HG03095 (cell line): ENCODE measurements around the gene HOXA1.

Source experiments
- ATAC-seq: cut with Tn5 transposase; IDR thresholded peaks from one replicate; pipeline ENCODE4 v1.9.1; 2021; ENCODE audit warnings: moderate library complexity; ENCODE audit not compliant: unreplicated experiment

Gene HOXA1

DNA sequence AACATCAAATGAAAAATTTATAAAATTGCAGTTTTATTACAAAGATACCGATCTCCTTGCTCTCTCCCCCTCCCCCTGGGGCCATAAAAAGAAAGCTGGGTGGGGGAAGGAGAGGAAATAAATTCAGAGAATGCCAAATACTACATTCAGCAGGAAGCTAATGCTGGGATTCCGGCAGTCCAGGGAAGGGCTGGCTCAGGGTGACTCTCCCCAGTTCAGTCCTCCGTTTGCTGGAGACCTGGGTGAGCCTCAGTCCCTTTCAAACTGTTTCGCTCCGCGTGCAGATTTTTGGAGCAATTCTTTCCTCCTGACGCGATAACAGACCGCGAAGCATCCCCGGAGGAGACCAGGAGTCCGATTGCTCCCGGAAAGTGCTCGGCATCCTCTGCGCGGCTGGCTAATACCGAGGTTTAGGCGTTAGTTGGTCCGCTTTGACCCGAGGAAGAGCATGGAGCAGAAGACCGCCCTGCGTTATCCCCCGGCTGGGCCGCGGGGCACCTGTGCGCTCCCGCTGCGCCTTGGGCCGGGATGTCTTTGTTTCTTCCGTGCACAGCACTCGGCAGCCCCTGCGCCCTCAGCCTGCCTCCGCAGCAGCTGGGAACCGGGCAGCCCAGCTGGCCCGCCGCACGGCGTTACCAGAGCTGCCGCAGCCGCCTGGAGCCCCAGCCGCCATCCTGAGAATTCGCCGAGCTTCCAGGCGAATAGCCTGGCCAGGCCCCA lies 10.5 kb upstream of the HOXA1 start:
- no peak for ATAC-seq

DNA sequence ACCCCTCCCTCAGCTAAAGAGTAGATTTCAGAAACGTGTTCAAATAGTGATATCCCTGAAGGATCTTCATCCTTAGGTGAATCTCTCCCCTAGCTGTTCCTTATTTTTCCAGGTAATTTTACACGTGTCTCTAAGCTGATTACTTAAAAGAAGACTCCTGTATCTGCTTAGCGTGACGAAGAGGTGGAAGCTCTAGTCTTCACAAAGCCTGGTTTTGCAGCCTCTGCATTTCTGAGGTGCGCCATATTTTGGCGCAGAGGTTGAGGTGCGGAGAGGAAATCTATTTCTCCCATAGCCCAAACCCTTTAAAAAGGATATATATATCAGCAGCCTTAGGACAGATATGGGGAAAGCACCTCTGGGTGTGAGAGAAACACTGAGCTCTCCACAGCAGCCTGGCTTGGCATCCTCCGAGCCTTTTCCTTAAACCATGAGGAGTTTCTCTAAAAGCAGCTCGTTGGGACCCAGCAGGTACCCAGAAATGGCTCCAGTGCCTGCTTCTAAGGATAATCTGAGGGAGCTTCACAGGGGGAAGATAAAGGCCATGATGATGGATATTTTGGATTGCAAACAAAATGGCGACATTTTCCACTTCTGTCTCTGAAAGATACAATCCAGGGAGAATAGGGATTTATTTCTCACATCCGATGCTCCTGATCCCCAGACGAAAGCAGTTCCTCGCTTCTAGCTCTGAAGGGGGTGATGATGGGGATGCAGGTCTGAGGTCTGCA lies 9.7 kb upstream of the HOXA1 start:
- no peak for ATAC-seq

DNA sequence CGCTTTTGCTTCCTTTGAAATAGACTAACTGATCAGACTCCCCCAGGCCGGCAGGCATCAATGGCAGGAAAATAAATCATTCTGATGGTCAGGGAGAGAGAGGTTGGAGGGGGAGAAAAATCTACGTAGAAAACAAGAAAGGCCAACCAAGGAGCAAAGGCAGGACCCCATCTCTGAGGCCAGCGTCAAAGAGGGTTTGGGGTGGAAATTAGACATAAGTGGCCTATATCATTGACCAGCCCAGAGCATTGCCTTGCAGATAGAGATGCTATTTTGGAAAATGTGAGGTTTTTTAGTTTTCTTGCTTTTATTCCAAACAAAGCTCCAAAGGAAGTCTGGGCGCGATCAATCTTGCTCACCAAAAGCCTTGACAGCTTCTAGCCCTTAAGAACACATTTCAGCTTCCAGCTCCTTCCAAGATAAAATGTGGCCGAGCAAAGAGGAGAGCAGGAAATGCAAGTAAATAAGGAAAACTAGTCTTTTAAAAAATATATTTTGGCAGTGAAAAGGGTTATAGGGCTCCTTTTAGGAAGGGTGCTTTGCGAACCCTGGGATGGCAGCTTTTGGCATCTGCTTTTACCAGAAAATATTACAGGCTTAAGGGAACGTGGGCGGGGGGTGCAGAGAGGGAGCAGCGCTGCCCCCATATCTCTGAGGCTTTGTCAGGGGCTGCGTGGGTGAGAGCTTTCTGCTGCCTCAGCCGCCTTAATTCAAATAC lies 8.7 kb upstream of the HOXA1 start:
- no peak for ATAC-seq

DNA sequence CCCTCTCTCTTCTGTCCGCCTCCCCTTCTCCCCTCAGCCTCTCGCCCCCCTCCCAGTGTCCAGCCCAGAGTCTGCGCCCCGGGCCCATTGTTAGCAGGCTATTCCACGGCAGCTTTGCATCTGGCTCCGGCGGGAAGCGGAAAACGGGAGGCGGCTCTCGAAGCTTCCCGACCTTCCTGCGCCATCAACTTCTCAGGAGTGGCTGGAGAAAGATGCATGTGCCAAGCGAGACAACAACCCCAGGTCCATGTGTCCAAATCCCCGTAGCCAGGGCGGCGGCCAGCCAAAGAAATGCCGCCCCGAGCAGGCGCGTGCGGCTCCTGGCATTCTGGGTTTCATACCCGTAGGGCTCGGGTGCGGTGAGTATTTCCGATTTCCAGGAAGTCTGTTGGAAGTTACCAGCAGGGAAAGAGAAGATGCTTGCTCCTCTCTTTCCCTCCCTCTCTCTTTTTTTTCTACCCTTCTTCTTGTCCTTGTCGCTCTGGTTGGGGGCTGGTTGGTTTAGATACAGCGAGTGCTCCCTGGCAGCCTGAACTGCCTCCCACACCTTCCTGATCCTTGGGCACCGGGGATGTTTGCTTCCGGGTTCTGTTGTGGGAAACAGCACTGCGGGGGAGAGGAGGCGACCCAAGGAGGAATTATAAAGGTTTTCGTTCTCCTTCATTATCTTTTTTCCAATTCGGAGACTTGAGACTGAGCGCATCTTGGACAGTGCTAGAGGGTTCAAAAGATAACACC lies 7.9 kb upstream of the HOXA1 start:
- no peak for ATAC-seq

DNA sequence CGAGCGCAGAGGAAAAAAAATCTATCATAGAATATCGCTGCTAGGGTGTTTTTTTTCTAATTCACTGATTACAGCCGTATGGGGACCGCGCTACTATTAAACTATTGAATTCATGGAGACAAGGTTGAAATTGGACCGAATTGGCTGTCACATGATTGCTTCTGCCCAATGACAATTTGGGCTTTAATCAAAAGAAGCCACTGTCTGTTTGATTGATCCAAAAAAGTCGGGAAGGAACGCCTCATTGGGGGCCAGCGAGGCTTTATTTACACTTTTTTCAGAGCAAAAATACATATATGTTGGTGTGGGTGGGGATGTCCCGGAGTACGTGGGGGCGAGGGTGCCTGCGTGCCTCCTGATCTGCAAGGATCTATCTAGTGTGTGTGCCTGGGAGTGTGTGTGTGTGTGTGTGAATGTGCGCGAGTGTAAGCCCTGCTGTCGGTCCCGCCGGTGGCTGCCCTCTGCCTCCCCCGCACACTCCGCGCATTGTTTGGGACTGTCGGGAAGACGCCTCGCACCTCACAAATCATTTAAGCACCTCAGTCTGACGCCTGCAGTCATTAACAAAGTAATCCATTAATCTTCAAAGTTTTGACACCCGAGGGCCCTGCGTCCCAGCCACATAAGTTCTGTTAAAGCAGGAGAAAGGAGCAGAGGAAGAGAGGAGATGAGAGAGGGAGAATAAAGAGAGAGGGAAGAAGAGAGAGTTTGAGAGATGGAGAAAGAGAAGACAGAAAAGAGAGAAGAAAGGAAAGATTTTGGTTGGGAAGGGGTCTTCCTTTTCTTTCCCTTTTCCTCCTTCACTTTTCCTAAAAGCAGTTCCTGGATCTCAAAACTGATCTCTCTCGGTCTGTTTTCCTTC lies 7.0 kb upstream of the HOXA1 start, which contains the start of gene HOXA2:
Gene HOXA2, minus strand, starts transcription at position 103 of the 862 bp plus-strand sequence. CDS start 183 bp downstream, outside the sequence.
- ATAC-seq = no peak

DNA sequence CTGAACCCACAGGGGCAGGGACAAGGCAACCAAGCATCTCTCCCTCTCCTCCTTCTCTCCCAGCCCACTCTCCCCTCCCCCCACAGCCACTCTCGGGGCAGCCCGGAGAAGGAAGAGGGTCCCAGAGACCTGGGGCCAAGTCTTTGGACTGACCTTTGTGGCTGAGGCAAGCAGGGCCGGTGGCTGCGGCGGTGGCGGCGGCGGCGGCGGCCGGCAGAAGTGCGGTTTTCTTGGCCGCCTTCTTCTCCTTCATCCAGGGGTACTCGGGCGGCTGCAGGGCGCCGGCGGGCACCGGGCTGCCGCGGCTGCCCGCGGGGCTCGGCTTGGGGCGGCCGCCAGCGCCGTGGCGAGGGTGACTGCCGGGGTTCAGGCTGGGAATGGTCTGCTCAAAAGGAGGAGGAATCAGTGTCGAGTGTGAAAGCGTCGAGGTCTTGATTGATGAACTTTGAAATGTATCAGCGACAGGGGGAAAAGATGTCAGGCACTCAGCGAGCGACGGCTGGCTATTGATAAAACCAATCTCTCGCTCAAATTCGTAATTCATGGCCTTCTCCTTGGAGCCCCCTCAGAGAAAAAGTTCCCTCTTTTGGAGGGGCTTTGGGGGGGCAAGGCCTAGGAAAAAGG lies 6.3 kb upstream of the HOXA1 start:
- no peak for ATAC-seq

DNA sequence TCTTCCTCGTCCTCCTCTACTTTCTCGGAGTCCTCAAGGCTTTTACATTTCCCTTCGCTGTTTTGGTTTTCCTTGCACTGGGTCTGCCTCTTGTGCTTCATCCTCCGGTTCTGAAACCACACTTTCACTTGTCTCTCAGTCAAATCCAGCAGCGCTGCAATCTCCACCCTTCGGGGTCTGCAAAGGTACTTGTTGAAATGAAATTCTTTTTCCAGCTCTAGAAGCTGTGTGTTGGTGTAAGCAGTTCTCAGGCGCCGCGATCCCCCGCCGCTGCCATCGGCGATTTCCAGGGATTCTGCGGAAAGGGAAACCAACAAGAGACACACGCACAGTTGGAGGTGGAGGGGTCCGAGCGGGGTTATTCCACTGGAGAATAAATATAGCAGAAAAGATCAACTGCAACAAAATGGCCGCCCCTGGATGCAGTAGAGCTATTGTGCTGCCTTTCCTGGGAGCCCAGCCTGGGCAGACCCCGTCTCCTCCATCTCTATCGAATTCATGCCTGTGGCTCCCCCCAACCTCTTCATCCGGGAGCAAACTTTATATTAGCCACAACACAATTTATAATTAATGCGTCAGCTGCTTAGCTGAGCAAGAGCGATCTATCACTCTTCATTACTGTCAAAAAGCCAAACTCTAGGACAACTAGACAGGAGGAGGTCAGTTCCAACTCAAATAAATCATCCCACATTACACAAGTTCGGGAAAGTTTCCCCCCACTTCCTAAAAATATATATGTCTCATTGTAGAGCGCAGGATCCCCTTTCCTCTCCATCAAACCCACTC lies 5.6 kb upstream of the HOXA1 start:
- no peak for ATAC-seq

DNA sequence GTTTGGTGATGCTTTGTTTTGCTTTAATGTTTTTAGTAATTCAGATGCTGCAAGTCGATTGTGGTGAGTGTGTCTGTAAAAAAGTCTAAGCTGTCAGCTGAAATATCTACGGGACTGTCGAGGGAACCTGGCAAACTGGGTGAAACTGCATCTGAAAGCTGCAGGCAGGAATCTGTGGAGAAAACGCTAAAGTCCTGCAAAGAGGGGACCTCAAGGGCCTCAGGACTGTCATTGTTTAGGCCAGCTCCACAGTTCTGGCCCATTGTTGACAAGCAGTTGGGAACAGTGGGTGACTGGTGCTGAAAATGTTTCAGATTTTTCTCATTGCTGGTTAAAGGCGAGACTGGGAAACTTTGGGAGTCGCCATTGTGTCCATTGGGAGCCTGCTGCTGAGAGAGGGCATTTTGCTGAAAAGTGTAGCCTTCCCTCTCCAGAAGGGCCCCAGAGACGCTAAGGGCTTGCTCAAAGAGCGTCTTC lies 4.9 kb upstream of the HOXA1 start:
- no peak for ATAC-seq

DNA sequence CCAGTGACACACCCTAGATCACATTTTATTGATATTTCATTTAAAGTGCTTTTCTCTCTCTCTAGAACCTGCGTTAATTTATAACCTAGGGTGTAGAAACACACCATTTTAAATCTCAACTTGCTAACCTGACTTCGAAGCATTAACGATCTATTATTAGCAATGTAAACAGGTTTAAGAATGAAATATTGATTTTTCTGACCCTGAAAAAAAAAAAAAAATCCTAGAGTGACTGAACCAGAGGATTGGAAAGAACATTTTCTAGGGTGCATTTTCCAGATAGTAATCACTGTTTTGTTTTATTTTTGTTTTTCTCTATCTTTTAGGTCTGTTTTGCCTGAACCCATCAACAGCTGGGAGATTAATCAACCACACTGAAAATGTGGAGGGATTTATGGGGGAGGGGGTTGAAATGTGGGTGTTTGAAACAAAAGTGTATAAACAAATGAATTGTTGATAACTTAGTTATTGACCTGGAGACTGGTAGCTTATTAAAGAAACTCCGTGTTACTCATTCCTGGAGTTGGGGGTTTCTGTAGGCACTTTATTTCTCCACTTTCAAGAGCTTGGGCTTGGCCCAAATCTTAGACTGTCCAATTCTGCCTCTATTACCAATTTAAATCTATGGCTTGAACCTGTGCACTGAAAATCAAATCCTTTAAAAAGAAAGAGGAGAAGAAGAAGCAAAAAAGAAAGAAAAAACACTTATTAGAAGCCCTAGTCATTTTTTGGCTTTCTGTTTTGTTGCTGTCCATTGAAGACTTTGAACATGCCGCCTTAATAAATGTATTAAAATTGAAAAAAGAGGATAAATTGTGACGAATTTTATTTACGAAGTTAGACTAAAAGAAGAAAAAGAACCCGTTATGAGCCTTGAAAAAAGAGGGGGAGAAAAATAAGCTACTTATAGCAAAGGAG lies 3.9 kb upstream of the HOXA1 start:
- no peak for ATAC-seq

DNA sequence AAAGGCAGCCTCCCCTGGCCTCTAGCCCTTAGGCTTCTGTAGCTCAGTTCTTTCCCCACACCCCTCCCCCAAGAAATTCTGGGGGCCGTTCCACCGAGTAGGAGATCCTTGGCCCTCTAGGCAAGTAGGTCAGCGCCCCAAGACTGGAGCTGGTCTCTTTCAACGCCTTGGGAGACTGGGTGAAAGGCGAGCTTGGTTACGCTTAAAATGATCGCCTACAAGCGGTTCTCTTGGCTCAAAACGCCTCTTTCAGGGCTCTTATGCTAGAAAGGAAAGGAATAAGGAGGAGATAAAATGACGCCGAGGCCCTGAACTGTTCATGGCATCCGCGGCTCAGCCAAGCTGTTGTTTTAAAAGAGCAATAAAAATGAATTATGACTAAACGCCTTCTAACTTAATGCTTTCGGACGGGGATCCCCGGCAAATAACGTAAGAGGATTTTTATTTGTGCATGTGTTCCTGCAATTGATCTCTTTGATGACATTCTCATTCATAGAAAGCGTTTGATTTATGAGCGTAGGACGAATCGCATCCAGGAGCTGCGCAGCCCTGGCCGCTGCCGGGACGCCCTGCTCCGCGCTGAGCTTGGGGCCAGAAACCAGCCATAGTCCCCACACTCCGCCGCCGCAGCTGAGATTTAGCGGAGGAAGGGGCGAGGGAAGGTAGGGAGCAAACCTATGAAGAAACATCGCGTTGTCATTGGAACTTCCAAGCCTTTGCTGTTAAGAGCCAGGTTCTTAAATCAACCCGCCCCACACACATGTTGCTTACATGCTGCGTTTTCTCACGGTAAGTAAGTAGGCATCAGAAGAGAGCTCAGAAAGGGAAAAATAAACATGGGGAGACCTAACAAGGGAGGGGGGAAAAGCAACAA lies 3.0 kb upstream of the HOXA1 start:
- no peak for ATAC-seq

DNA sequence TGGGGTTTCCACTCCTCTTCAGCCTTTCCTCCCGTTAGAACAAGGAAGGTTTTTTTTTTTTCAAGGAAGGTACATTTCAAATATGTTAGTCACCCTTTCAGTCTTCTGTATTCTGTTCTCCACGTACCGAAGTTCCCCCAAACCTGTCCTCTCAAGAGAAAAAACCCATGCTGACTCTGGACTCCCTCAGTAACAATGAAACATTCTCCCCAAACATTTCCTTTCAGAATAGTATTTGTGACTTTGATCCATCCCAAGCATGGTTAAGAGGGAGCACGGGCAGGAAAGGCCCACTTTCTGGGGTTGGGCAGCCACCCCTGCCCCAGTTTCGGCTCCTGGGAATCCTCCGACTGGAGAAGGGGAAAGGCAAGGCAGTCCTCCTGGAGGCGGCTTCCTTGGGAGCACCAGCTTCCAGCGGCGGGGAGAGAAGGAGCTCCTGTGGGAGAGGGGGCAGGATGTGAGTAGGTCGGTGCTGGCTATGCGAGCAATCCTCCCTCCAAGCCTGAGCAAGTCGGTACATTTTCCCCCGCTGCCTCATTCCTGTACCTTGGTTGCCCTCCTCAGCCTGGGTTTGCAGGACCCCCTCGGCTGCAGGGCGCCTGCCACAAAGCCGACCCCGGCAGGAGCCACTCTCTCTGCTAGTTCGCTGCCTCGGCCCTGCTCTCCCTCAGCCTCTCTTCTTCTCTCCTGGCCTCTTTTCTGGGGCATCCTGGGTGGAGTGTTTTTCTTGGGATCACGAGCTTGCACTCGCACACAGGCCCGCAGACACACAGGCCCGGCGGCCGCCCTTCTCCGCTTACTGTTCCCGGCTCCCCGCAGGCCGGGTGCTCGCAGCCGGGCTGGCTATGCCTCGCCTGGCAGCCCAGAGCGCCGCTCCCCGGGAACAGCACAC lies 2.1 kb upstream of the HOXA1 start:
- no peak for ATAC-seq

DNA sequence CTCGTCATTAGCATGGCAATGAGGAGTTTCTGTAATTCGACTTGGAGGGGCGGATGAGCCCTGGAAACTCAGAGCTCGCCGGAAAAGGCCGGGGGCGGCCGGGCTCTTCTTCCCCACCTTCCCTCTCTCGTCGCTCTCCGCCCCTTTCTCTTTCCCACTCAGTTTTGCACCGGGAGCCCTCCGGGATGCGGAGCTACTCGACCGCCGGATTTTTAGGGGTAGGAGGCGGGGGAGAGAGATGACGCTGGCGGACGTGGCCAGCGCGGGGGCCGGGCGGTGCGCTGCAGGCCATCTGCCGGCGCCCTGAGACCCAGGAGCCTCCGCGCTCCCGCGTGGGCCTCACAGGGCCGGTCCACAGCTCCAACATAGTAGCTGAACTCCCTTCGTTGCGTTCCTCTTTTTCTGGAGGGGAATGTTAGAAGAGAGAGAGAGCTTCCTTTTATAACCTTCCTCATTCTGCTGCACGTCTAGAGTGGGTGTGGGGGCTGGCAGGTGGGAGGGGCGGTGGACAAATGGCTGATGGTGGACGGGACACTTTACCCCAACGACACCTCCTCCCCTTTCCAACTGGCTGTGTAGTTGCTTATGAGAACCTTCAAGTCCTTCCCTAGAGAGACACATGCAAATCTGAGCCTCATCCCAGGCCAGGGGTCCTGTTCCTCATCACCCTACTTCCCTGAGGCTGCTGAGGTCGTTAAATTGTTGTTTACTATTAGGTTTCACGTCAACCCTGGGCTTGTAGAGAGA lies 1.1 kb upstream of the HOXA1 start:
- no peak for ATAC-seq

DNA sequence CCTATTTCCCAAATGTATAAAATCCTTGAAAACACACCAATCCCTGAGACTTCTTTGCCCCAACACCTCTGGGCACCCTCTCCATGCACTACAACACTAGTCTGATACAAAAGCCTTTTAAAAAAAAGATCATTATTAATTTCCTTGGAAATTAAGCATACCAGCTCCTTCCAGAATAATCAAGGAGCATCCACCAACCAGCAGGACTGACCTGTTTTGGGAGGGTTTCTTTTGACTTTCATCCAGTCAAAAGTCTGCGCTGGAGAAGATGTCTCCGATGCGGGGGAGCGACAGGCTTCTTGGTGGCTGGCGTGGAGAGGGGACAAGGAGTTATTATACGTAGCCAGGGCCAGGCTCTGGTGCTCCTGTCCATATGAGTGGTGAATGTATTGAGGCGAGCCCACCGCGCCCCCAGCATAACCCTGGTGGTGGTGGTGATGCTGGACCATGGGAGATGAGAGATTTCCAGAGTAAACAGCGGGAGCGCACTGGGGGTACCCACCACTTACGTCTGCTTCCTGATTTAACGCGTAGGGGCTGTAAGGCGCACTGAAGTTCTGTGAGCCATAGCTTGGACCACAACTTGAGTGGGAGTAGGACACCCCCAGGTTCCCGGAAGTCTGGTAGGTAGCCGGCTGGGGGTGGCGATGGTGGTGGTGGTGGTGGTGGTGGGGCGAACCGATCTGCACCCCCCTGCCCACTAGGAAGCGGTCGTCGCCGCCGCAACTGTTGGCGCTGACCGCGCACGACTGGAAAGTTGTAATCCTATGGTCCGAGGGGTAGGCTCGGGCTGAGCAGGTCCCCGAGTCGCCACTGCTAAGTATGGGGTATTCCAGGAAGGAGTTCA lies 527 bp downstream of the HOXA1 start:
- ATAC-seq = no peak
